ENCODE results near the gene ACSL6.

DNA sequence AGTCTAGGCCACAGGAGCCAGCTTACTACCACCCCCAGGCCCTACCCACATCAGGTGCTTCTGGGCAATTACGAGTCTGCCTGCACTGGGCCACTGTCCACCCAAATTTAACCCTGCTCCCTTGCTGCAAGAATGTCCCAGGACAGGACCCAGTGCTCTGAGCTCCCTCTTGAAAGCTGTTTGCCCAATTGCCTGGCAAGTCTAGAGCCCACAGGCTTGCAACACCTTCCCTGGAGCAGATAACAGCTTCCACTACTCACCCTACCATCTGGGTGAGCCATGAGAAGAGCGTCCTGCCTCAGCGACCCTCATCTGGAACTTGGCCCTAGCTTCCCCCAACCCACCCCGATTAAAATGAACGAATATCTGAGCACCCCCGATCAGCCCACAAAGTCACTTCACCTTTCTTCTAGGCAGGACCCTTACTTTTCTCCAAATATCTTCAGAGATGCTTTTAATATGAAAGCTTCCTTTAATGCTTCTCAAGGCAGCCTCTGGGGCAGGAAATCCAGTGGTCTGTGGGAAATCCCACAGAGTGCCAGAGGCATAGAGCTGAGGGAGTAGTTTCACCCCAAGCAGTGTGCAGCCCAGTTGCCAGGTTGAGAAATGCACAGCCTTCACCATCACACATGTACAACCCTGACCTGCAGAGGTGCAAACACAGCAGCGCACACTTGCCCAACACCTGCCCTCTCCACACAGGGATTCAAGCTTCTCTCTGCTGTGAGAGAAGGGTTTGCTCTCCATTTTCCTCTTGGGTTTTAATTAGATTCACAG is 10.6 kb downstream of the ACSL6 start:
- no peak for TF ChIP-seq EP300 (IDR thresholded peaks at IDR 0.05)
- TF ChIP-seq, protein P1, sequence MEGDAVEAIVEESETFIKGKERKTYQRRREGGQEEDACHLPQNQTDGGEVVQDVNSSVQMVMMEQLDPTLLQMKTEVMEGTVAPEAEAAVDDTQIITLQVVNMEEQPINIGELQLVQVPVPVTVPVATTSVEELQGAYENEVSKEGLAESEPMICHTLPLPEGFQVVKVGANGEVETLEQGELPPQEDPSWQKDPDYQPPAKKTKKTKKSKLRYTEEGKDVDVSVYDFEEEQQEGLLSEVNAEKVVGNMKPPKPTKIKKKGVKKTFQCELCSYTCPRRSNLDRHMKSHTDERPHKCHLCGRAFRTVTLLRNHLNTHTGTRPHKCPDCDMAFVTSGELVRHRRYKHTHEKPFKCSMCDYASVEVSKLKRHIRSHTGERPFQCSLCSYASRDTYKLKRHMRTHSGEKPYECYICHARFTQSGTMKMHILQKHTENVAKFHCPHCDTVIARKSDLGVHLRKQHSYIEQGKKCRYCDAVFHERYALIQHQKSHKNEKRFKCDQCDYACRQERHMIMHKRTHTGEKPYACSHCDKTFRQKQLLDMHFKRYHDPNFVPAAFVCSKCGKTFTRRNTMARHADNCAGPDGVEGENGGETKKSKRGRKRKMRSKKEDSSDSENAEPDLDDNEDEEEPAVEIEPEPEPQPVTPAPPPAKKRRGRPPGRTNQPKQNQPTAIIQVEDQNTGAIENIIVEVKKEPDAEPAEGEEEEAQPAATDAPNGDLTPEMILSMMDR (IDR thresholded peaks at IDR 0.05): no peak
